HG02642 (cell line): ENCODE data around the gene CCDC85C.

Experiments
- ATAC-seq: cut with Tn5 transposase; IDR thresholded peaks from one replicate; pipeline ENCODE4 v1.9.1; 2021; ENCODE audit warnings: mild to moderate bottlenecking; ENCODE audit not compliant: unreplicated experiment, poor library complexity

The CCDC85C gene

DNA sequence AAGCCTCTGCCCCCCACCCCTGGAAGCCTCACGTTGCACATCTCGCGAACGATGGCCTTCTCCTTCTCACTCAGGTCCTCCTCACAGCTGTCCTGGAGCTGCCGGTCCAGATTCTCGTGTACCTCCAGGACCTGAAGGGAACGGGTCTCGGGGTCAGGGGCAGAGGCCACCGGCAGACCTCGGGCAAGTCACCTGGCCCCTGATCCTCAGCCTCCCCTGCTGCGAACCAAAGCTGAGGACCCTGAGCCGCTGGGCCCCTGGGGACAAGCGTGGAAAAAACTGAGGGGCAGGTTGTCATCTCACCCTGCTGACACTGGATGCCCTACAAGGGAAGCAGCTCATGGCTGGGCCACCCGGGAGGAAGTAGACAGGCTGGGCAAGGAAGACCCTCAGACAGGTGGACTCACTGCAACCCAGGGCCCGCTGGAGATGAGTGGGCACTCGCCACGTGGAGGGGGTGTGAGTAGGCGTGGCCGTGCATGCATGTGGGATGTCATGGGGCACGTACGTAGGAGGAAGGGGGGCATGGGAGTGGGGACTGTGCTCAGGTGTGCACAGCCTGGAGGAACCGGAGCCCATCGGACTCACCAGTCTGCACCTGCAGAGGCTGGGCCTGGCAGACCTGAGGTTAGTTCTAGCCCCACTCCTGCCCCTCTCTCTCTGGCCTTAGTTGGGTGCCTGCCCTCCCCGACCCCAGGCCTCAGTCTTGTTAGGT, 87.7 kb downstream of the CCDC85C start:
- ATAC-seq, result no peak

DNA sequence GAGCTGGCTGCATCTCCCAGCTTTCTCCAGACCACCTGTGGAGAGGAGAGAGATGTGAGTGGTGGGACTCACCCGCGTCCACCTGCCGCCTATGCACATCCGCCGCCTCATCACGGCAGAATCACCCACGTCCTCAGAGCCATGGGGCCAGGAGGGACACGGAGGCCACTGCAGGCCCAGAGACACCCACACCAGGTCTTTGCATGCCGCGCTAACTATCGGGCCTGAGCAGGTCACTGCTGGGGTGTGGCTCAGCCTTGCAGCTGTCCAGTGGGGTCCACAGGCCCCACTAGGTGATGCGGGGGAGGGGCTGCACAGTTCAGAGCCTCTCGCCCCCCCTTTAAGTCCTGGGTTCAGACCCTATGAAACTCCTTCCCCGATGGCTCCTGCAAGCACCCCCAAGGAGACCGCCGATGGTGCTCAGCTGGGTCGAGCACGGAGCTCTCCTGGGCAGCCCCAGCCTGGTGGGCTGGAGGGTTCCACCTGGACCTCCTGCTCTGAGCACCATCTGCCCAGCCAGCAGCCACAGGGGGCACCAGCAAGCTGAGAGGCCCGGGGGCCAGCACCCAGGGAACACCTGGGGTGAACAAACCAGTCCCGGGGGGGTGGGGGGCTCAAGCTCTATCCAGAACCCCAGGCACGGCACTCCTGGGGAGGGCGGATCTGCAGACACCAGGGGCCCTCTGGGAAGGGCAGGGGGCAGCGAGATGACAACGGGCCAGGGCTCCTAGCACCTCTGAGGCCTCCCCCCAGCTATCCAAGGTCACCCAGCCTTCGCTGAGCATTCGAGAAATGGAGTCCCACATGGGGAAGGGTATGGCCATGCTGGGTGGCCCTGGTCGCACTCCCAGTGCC, 88.5 kb downstream of the CCDC85C start:
- ATAC-seq, result no peak

DNA sequence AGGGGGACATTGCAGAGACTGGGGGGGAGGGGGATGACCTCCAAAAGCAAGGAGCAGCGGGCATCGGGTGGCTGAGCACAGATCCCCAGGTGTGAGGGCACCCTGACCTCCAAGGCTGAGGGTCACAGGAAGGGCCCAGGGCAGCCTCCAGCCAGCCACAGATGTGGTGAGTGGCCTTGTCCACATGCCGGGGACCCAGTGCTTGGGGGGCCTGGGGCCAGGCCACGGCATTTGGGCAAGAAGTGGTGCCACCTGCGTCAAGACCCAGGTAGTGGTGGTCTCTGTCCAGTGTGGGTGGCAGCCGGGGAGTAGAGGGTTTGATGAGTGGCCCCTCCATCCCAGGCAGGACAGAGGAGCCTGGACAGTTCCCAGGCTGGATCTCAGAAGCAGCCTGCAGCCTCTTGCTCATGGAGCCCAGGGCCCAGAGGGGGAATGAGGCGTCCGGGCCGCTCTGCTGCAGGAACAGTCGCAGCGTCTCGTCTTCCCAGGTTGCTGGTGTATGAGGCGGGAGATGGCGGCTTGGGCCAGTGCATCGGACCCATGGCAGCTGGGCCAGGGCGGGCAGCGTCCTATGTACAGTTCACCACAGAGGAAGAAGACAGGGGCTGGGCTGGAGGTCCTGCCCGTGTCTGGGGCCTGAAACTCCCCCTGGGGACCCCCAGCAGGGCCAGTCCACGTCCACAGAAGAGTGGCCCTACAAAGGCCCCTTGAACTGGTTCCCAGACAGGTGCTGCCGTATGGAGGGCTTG, 89.3 kb downstream of the CCDC85C start:
- no peak for ATAC-seq

DNA sequence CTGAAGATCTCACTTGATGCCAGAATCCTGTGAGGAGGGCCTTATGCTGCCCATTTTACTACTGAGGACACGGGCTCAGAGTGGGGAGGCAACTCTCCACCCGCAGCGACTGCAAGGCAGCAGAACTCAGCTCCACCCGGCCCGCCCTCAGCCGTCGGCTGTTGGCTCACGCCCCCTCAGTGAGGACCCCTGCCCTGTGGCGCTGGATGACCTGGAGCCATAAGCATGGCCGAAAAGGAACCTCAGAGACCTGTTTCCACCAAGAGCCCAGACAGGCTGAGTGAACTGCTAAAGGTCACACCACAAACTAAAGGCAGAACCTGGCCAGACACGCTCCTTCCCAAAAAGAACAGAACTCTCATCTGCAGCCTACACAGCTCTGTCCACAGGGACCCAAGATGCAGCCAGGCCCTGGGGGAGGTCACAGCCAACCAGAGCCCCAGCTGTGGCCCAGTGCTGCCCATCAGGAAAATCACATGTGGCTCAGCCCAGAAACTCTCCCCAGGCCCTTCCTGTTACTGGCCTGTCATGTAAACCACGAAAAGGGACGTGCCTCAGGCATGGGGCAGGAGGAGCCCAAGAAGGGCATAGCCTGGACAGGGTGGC, 90.0 kb downstream of the CCDC85C start:
- ATAC-seq, result no peak

DNA sequence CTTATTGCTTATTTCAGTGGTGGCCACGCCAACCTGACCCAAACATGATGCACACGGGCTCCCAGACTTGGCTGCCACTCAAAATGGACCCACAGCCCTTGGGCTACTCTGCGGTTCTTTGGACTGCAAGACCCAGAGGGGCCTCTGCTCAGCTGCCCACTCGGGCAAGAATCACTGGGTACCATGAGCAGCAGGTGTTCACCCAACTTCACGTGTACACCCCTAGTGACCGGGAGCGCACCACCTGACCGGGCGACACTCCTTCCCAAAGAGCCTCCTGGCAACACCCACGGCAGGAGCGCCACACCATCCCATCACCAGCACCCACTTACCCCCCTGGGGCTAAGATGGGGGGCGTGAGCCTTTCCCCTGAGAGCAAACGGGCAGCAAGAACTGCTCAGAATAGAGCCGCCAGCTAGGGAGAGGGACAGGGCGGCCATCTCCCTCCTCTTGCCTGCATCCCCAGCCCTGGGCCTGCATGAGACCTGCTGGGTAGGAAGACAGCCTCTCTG, 90.8 kb downstream of the CCDC85C start:
- no peak for ATAC-seq

DNA sequence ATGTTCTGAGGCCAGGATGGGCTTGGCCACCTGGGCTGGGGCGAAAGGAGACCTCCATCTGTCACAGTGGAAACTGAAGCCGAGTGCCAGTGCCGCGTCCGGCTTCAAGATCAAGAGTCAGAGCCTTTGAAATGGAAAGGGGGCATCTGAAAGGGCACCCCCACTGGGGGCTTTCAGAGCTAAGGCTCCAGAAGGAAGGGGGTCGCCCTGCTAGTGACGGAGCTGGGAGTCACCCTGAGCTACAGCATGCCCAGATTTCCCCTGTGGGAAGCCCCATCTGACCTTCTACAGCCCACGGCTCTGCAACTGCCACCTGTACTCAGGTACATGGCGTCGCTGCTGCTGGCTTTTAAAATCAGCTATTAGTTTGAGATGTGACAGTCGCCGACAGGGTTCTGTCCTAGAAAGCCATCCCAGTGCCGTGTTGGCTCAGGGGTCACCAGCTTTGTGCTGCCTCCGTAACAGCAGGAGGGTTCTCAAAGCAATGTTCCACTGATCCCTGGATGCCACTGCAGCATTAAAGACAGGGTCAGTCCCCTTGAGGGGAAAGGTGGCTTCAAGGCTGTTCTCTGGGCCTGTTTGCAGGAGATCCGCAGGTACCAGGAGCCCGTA, 91.3 kb downstream of the CCDC85C start:
- no peak for ATAC-seq

DNA sequence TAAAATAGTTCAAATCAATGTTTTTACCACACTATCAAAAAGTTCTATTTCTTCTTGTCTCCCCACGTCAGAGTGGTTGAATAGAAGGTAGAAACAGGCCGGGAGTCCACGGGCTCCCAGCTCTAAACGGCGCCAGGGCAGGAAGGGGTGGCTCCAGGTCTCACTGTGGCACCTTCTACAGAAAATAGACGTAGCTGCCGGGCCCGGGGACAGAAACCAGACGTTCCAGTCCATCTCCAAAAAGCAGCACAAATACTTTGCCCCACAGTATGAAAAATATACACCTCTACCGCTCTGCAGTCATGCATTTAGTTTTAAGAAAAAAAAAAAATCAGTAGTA, 91.9 kb downstream of the CCDC85C start:
- ATAC-seq, result no peak

DNA sequence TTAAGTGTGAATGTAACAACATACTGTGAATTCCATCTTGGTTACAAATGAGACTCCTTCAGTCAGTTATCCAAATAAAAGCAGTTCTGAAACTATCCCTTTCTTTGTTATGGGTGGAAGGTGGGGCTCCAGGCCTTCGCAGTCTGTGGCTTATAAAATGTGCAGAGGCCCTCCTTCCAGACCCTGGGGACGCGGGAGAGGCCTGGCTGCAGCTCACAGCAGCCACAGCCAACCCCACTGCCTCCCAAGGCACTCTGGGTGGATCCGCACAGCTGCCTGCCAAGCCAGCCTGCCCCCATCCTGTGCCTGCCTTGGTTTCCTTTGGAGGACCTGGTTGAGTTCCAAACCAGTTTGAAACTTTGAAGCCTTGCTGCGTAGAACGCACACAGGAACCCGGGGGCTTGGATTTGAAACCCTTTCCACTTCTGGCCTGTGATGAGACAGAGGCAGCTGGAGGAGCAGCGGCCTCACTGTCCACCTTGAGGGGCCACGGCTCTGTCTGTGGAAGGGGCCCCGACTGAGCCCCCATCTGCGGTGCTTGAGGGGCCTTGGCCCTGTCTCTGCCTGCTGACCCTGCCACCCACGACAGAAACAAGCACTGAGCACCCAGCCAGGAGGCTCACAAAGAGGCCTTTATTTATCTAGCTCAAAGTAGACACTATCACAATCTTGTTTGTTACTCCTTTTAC, 92.4 kb downstream of the CCDC85C start:
- no peak for ATAC-seq

DNA sequence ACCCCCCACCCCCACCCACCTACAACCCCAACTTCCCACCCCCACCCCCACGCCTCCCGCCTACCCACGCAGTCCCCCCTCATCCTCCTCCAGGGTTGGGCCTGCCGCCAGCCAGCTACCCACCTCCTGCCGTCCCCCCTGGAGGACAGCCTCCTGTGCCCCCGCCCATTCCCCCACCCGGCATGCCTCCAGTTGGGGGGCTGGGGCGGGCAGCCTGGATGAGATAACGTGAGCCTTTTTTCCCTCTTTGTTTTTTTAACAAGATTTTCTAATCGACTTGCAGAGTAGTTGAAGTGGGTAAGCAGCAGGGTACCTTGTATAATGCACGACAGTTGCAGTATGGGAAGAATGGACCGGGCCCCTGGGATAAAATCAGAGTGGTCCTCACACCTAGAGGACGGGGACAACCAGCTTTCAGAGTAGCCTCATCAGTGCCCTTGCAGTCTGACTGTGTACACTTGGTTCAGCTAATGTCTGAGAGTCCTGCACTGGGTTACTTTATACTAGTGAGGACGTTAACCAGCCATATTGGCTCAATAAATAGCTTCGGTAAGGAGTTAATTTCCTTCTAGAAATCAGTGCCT, 93.4 kb downstream of the CCDC85C start:
- ATAC-seq, result no peak

DNA sequence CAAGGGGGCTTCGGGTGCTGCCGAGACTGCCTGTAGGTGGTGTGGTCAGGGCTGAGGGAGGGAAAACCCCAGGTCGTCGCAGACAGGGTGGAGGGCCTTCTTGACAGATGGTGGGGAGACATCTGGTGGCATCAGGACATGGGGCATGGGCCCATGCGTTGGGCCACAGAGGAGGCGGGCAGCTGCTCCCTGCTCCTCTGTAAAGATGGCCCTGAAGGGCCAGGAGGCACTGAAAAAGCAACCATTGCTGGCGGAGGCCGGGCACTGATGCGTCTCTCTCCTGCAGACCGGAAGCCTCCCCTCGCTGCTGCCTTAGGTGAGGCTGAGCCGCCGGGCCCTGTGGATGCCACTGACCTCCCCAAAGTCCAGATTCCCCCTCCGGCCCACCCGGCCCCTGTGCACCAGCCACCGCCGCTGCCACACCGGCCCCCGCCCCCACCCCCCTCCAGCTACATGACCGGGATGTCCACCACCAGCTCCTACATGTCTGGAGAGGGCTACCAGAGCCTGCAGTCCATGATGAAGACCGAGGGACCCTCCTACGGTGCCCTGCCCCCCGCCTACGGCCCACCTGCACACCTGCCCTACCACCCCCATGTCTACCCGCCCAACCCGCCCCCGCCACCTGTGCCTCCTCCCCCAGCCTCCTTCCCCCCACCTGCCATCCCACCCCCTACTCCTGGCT, 94.0 kb downstream of the CCDC85C start:
- no peak for ATAC-seq

DNA sequence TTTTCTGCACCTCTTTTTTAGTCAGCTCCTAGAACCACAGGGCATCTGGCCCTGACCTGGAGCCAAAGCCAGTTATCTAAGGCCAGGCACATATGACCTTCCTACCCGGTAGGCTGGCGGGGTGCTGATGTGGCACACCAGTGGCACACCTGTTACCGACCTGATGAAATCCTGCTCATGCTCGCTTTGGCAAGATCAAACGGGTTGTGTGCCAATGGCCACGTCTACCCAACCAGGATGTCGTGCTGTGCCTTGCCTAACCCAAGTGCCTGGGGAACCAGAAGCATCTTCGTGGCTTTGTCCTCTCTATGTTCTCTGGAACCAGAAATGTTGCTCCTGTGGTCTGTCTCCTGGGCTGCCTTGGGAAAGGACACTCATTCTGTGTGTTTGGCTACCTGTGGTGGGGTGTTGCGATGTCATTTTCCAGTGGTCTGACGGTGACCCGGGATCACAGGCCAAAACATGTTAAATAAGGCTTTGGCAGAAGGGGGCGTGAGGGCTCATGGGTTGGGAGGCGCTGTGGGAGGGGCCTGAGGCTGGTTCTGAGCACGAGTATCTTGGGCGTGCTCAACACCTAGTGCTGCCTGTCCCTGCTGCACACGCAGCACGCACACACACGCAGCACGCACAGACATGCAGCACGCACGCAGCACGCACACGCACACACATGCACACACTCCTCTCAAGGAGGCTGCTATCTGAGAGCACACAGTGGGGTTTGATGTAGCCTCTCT, 94.9 kb downstream of the CCDC85C start:
- no peak for ATAC-seq

DNA sequence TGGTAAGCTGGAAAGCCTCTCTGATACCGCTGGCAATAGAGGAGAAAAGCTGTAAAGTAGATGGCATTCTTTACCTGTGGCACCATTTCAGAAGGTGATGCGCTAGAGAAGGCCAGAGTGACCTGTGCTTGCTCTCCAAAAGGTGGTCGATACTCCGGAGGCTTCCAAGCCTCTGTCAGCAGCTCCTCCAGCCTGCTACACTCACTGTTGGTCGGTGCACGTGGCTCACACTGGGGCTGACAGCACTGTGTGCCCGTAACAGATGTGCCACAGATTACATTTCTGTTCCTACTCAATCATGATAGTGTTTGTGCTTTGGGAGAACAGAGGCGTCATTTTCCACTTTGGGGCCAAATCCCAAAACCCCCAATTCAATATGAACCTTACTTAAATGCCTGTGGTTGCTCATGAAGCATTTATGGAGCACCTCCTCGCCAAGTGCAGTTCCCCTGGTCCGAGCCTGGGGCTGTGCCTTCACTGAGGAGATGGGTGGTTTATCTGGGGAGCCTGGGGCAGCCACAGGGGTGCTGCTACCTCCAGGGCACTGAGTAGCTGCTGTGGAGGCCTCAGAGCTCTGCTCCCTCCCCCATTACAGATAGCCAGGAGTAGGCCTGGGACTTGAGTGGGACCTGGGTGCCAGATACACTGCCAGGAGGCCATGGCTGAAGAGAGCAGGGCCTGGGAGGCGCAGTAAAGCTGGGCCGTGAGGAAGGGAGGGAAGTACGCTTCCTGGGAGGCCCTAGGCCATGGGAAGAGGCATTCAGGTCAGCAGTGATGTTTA, 96.0 kb downstream of the CCDC85C start:
- no peak for ATAC-seq

DNA sequence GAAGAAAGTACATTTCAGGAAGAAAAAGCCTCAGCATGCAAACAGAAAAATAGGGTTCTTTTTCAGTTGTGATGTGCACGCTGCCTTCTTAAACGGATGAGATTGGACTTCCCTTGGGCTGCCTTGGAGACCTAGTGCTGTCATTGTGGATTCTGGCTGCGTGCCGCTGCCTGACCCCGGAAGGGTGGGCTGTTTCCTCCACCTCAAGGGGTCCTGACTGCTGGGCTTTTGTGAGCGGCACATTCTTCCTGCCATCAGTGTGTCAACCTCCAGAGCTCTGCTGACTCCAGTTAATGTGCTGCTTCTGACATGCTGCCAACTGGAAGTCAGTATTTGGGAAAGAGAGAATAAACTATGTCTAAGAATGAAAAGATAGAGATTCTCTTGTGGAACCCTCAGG, 97.7 kb downstream of the CCDC85C start:
- ATAC-seq, result no peak

DNA sequence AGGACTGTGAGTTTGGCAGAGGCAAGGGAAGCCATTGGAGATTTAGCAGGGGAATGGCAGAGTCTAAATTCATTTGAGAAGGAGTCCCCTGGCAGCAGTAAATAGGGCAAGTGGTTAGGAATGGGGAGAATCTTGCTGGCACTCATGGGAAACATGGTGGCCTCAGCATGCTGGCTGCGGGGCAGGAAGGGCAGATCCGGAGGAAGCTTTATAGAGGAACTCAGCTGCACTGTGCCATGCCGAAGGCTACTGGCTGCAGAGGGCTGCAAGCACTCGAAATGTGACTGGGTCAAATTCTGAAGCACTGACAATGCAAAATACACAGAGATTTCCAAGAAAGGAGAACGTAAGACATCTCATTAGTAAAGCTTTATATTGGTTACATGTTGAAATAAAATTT, 98.9 kb downstream of the CCDC85C start:
- ATAC-seq, result no peak

DNA sequence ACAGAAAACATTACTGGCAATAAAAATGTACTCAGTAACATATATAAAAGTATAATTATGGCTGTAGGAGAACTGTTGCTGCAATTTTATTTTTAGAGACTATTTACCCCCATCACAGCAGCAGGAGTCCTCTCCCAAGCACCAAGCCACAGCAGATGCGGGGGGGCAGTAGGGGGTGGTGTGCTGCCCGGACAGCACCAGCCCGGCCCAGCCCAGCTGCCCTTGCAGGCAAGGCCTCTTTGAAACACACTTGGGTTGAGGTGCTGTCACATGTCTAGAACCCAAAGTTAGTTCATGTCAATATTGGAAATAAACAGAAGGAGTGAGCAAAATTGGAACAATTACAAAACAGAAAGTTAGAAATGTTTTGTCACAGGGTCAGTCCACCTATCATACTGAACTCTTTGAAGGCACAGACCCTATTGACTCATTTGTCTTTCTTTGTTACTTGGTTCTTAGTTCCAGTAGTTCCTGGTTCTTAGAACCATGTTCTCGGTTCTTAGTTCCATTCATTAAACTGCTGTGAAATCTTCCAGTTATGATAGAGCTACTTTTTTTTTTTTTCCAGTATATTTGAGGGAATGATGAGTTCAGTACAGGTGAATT, 100.1 kb downstream of the CCDC85C start:
- ATAC-seq, result no peak

DNA sequence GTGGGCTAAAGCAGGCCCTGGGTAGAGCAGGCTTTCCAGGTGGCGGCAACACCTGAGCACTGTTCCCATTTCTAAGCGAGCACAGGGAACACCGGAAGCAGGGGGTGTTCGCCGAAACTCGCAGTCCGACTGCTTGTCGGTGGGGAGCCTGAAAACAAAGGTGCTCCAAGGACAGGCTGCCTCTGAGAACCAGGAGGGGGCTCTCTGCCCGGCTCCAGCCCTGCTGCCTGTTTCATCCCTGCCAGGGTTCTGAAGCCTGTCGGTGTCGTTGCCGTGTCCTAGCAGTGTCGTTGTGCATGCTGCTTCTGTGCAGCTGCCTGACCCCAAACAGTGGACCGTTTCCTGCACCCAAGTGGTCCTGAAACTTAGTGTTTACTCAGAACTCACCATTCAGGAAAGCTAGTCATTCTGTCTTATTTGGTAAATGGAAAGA, 101.0 kb downstream of the CCDC85C start:
- ATAC-seq, result no peak

DNA sequence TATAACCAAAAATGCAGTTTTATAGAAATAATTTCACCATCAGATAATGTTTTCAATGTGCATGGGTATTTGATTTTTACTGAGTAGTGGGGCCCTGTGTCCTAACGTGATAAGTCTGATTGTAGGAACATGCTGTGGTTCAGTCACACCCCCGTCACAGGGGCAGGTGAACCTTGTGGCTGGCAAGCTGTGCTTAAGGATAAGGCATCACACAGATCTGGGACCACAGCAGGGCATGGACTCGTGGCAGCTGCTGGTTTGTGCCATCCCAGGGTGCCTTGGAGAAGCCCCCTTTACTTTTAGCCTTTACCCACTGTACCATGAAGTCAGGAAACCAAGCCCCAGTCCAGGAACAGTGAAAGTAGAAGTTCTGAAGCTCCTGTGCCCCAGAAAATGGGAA, 106.1 kb downstream of the CCDC85C start:
- ATAC-seq, result no peak
